DMS153 treated with DMSO at 0.1 percent for 48 hours (cell line): Measurements from ENCODE around the gene RBBP8NL.

Experiments used
- DNase-seq: peaks from one replicate; lab custom pipeline; 2025; ENCODE audit not compliant: unreplicated experiment; lab: John Stamatoyannopoulos, UW

RBBP8NL gene

DNA sequence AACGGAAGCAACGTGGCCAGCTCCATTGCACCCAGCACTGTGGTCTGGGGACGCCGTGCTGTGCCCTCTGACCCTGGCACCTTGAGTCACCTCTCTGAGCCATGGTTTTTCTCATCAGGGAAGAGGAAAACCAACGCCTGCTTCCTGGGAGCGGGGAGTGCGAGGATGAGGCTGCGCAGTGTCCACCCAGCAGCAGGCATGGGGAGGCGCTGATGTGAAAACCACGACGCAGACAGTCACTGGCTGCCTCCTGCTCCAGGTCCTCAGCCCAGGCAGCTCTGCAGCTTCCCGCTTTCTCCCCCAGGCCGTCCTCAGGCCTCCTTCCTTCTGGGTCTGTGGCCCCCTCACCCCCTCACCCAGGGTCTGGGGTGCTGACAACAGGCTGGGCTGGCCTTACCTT lies 34.5 kb upstream of the RBBP8NL start:
- DNase-seq: no peak

GRCh38 chr20:62461157-62461556 lies 33.8 kb upstream of the RBBP8NL start:
- no peak for DNase-seq

- DNase-seq: no peak
Observed at GRCh38 chr20:62460678-62461077, 33.3 kb upstream of the RBBP8NL start.

- DNase-seq: no peak
Observed at GRCh38 chr20:62459488-62459887, 32.1 kb upstream of the RBBP8NL start.

DNA sequence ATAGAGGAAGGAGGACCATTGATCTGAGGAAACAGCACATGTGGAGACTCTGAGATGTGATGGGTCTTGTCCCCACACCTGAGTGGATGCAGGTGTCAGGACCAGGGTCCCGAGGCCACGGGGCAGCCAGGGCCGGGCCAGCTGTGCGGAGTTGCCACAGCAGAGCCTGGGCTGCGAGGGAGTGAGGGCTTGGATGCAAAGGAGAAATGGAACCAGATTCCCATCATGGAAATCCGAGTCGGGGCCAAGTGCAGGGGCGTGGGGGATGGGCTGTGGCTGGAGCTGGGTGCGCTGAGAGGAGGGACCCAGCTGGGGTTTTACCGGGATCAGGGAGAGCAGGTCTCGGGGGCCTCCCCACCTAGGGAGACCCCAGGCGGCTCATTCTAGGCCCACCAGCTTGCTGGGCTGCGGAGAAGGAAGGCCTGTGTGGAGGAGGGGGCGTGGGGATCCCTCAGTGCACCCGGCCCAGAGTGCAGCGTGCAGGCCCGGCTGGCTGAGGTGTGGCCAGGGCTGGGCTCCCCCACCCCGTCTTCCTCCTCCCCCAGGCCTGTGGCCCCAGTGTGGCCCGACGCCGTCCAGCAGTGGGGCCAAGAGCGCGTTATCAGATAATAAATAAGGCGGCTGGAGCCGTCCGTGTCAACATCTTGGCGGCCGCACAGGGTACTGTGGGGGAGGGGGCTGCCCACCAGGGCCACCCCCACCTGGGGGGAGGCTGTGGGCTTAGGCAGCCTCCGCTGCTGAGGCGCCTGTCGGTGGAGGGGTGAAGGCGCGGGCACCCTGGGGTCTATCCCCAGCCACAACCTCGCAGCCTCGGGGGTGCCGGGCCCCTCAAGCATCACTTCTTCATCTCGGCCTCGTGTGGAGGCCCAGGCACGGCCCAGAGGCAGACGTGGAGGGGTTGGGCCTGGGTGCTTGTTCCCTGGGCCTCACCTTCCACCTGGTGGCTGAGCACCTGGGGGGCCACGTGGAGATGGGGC lies 31.2 kb upstream of the RBBP8NL start:
- DNase-seq: no peak

DNA sequence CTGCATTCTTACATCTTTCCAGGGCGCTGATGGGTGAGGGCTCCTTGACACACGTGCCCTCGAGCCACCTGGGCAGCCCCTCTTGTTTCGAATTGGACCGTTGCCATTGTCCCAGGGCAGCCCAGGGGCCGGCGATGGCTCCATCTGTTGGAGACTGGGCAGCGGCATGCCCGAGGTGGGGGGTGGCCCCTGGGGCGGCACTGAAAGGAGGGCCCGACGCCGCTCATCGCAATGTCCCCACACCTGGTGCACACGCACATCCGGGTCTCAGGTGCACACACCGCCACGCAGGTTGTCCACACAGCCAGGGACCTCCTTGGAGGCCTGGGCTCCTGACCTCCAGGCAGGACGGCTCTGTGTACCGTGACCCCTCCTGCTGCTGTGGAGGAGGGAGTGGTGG lies 30.5 kb upstream of the RBBP8NL start:
- no peak for DNase-seq

DNA sequence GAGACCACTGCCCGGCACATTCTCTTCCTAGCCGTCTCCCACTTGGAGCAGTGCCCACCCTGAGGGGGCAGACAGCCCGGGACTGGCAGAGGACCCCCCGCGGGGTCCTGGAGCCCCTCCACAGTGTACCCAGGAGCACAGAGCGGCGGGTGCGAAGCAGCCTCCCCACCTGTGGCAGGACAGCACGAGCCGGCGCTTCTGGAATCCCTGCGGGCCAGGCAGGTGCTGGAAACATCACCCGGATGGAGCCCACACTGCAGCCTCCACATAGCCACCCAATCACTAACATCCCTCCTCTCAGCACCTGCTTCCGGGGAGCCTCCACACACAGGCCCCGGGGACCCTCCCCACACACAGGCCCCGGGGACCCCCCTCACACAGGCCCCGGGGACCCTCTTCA lies 29.8 kb upstream of the RBBP8NL start:
- no peak for DNase-seq

DNA sequence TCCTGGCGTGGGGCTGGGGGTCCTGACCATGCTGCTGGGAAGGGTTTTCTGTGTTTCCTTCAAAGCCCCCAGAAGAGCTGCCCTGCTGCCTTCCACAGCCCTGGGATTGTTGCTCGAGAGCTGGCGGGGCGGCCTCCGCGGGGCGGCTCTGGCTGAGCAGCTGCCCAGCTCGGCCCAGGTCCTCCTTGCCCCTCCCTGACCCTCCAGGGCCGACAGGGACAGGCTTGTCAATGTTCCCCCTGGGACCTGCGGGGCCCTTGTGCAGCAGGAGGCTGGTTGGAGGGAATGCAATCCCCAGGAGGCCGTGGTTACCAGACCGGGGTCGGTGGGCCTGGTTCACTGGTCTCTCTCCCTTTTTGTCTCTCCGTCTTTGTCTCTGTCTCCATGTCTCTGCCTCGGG lies 28.6 kb upstream of the RBBP8NL start:
- no peak for DNase-seq

DNA sequence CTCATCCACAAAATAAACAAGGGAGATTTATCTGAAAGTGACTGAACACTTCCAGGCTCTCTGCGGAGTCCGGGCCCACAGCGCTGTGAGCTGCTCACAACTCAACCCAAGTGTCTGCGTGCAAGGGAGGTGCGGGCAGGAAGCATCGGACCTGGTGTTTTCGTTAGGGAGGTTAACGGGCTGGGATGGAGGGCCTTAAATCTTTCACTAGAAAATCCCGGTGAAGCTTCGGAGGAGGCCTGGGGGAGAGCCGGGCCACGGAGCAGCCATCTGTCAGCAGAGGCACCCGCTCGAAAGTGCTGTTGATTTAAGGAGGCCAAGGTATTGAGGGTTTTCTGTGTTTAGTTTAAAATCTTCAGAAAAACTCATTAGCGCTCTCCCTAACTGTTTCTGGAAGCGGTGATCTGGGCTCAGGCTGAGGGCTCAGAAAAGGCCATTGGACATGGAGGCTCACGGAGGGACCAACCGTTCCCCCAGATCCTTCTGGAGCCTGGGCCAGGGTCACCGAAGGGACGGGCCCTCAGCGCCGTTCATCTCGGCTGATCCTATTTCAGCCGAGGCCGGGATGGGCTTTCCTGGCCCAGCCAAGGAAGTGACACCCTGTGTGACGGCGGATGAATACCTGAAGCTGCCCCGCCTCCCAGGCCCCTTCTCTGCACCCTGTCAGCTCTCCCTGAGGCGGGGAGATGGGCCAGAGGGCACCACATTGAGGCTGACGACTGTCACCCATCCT lies 27.7 kb upstream of the RBBP8NL start:
- DNase-seq: no peak

- DNase-seq: no peak
Observed at GRCh38 chr20:62453186-62453808, 26.0 kb upstream of the RBBP8NL start.

GRCh38 chr20:62452475-62453095 lies 25.2 kb upstream of the RBBP8NL start:
- no peak for DNase-seq

GRCh38 chr20:62451970-62452369 lies 24.6 kb upstream of the RBBP8NL start:
- no peak for DNase-seq

GRCh38 chr20:62451156-62451767 lies 23.9 kb upstream of the RBBP8NL start:
- no peak for DNase-seq

DNA sequence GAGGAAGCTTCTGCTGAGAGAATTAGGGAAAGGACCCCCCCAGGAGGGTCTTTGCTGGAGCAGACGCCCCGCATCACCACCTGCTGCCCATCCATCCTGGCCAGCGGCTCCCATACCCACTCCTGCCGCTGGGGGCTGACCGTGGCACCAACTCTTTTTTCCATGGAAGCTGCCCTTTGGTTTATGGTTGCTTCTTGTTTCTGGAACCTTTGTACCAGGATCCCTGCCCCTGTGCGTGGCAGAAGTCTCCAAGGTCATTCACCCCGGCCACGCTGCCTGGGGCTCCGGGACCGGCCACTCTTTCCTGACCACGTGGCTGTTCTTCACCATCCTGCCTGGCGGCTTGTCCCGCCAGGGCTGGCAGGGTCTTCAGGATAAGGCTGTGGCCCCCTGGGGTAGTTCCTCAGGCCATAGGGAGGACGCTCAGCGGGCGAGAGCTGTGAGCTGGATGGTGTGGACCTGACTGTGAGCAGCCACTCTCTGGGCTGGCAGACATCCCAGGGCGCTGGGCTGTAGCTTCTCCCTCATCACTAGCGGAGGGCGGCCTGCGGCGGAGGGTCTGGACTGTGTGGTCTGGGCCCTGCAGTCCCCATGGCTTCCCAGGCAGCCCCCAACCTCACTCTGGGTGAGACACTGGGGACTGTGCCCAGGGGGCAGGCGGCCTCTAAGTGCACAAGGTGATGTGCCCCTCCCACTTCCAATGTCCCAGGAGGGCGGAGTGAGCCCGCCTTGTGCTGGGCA lies 22.8 kb upstream of the RBBP8NL start:
- no peak for DNase-seq

DNA sequence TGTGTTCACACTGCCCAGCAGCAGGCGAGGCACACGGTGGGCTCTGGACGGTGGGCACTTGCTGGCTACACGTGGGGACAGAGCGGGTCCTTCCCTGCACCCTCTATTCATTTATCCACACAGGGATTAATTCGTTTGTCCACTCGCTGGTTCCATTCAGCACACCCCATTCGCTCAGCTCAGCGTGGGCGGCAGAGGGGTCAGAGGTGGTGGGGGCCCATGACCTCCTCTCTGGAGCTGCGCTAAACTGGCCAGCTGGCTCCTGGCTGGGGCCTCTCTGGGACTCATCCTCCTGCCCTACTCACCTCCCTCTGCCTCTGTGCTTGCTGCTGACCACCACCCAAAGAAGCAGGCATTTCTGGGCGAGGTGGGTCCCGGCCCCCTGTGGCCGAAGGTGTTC lies 21.4 kb upstream of the RBBP8NL start:
- no peak for DNase-seq

DNA sequence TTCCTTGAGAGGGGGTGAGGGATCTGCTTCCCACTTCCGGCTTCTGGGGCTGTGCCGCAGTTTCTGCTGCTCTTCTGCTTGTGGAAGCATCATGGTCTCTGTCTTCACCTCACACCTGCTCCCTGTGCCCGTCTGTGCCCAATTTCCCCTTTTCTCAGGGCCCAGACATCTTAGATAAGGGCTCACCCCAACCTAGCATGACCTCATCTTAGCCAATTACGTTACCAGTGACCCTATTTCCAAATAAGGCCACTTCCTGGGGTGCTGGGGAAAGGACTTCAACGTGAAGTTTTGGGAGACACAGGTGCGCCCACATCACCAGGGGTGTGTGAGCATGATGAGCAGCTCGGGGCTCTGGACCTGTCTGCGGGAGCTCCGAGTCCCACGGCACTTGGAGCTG lies 20.7 kb upstream of the RBBP8NL start:
- no peak for DNase-seq

DNA sequence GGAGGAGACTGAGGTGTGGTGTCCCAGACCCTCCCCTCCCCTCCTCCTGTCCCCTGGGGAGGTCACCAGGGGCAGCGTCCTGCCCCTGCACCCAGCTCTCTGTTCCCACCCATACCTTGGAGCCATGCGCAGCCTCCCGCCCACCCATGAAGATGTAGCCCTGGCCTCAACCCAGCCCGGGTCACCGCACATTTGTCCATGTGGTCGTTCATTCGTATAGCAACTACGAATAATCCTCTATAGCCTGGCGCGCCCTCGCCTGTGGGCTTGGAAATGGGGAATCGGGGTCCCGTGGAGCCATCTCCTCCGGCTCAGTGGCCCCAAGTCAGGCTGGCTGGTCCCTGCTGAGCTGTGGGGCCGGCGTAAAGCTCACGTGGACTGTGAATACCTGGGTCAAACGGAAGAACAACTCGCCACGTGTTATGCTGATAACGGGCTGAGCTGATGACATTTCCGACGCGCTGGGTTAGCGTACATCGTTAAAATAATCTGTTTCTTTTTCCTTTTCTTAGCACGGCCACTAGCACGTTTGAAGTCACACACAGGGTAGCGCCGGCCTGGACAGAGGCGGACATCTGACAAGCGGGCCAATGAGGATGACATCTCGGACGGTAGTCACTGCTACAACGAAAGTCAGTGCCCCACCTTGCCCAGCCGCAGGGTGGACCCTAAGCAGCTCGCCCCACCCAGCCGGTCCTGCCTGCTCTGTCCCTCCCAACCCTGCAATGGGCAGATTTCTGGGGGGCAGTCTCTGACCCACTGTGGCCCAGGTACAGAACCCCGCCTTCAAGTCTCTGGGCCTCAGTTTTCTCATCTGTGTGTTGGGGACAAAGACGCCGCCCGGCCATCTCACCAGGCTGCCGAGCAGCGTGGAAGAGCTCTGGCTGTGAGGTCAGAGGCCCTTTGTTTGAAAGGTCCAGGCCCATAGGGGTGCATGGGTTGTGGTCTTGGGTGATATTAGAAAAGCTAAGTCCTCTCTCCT lies 19.8 kb upstream of the RBBP8NL start:
- no peak for DNase-seq

GRCh38 chr20:62446481-62446880 lies 19.1 kb upstream of the RBBP8NL start:
- no peak for DNase-seq
